Measurements from ENCODE around the gene BZW2.
"Not testable (repeated sequence)": the region's sequence is repeated elsewhere in the genome, so short reads cannot be mapped to it uniquely, and the experiment has no call there.

The BZW2 gene

DNA sequence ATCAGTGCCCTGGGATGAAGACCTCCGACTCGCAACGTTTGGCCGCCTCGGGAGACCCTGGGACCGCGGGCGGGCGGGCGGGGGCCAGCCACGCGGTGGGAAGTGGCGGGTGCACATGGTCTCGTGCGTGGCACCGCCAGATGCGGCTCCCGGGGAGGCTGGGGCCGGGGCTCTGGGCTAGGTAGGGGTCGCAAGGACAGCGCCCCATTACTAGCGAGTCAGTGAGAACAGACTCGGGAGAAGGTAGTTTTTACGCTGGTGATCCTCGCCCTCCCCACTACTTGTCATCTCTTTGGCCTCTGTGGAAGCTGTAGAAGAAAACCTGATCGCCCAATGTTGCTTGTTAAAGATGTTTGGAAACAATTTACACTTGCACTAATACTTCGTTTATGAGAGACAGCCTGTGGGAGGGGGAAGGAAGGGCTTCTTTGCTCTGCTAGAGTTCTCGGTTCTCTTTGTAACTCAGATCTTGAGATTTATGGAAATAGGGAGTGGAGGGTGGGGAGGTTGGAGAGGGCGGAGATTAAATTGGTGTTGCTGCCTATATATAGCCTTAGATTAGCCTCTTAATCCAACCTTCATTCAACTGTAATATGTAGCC lies 591 bp downstream of the BZW2 start:
- DNase-seq = peak in 1 of 2 experiments; percentile 55

DNA sequence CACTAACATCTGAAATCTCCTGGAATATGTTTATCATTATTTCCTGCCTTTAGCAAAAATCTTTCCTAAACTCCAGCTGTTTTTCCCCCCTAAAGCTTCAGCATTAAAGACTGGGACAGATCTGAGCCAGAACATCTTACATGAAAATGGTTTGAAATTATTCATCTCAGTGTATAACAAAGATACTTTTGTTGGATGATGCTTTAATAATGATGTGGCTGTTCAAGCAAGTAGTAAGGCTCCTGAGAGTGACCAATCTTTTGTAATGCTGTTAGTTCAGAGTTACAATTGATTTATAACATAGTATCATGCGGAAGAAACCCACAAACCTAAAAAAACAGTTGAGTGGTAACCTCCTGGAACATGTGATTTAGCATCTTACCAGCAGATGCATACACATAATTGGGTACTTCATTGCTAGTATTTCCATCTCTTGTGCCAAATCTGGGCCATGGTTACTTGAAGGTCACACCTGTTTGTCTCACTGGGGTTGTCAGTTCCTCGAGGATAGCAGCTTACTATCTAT lies 1.5 kb downstream of the BZW2 start:
- no peak for DNase-seq

DNA sequence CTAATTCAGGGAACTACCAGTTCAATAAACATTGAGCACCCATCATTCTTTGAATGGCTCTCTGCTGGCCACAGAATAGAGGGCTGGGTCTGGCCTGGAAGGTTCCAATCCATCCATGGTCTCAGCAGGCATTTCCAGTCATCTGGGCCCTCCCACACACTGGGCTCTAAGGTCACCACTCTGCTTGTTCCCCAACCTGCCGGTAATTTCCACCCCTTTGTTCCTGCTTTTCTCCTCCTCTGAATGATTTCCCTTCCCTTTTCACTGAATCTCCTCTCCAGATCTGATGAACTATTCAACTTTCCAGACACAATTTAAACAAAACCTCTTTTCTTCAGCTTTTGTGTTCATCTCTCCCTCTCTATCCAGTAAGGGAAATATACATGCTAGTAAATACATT lies 2.6 kb downstream of the BZW2 start:
- DNase-seq = no peak

DNA sequence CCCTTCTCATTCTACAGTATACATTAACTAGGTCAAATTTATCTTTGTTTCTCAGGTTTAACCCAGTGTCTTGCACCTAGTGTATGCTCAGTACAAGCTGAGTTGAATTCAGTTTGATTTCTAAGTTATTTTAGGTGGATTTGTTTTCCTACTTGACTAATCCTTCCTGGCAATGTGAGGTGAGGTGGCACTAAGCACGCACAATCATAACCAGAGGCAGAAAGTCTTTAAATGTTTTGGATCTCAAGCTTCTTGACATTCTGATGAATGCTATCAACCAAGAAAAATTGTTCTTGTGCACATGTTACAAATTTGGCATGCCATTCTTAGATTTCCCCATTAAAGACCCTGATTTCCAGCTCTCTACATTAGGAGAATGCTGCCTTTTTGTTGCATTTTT lies 3.2 kb downstream of the BZW2 start:
- DNase-seq = no peak

DNA sequence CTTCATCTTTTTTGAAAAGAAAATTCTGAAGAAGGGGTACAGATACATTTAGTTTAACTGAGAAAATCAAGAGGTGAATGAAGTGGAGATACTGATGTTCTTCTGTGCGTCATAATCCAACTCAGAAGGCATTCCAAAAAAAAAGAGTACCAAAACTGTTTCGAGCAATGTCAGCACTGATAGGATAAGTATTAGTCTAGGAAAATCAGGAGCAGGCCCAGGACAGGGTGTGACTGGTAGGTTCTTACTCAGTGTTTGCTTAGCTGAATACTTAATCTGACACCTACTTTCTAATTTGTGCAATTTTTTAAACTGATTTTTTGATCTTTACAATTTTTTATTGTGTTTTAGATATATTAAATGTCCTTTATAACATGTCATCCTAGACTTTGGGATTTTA lies 4.3 kb downstream of the BZW2 start:
- DNase-seq = no peak

DNA sequence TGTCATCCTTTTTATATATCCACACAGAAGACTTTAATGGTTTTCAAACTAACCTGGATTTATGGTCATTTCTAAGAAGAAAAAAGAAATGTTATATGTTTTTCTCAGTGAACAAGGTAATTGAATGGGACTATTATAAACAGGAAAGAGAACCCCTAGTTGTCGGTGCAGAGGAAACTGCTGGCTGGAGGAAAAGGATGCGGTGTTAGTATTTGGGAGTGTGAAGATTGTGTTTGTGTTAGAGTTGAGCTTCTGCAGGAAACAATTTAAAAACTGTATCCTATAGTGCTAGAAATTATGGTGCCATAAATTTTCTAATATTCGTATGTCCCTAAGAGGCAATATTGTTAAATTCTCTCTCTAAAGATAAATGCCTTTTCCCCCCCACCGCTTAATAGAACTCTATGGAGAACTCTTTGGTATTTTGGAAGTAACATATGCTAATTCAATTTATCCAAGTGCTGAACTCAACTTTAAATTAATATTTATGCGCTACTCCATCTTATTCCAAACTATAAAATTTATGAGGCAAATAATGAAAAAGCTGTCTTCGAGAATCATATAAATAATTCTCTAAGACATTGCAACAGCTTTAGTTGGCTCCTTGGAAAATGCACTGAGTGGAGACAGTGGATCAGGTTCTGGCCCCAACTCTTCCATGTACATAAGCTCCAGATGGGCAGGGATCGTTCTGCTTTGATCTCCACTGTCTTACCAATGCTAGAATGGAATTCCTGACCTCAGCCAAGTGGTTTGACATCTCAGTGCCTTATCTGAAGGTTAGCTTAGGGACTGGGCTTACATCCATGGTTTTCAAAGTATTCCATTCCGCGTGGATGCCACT lies 5.6 kb downstream of the BZW2 start:
- DNase-seq = no peak

DNA sequence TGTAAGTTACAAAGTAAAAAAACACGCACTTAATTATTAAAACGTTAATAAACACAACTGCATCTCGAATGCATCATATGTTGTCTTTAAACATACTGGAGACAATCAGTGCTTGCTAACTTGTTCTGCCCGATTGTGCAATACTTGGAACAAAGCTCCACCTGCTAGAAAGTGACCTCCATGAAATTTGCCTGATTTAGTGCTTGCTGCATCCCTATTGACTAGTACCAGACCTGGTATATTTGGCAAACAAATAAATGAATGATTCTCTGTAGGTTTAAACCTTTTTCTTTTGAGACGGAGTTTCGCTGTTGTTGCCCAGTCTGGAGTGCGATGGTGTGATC lies 6.2 kb downstream of the BZW2 start:
- DNase-seq = no peak

DNA sequence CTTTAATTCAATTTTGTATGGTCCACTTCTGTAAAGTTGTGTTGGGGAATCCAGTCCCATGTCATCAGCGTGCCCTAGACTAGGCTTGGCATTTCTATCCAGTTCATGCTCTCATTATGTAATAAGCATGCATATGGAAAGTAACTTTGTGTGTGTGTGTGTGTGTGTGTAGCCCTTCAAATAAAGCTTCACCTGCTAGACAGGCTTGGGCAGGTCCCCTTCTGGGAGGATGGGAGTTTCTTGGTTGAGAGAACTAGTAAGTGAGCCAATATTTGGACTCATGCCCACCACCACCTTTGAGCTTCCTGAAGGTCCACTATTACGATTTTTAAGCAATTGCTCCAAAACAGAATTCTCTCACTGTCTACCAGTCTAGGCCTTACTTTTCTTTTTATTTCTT lies 6.9 kb downstream of the BZW2 start:
- DNase-seq = no peak

DNA sequence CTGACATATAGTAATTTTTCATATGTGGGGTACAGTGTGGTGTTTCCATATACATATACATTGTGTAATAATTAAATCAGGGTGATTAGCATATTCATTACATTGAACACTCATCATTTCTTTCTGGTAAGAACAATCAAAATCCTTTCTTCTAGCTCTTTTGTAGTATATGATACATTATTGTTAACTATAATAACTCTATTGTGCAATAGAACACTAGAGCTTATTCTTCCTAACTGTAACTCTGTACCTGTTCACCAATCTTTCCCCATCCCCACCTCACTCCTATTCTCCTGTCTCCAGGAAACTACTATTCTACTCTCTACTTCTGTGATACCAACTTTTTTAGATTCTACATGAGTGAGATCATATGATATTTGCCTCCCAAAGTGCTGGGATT lies 9.4 kb downstream of the BZW2 start:
- no peak for DNase-seq

DNA sequence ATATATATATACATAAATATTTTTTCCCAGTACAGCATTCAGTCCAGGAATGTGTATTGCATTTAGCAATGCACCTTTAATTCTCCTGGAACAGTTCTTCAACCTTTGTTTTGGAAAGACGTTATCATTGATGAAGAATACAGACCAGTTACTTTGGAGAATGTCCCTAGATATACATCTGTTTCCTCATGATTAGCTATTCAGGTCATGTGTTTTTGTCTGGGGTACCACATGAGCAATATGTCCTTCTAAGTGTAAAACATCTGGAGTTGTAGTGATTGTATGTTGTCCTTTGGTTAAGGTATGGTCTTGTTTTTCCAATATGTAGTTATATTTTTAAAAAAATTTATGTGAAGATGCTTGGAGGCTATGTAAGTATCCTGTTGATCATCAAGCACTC lies 10.2 kb downstream of the BZW2 start:
- DNase-seq = no peak

DNA sequence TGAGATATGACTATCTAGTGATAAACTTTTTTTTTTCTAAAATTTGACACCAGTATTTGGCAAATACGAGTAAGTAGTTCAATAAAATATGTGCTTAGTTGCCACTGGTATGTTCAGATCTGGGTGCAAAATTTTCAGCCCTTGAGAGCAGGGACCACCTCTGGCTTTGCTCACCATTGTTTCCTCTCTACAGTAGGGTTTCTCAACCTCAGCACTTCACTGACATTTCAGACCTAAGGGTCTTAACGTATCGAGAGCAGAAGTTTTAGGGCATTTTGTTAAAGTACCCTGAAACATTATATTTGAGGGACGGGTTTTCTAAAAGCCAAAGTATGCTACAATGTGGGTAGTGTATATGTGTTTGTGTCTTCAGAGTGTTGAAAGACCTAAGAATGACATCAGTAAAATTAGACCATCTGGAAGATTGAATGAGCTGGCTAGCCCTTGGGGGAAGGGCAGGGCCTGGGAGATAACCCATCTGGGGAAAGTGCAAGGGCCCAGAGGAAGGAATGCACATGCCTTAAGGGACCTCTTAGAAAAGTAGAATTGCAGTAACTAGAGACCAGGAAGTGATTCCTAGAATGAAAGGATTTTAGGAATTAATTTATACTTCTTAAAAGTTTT lies 11.8 kb downstream of the BZW2 start:
- DNase-seq = peak in 1 of 2 experiments; percentile 63

DNA sequence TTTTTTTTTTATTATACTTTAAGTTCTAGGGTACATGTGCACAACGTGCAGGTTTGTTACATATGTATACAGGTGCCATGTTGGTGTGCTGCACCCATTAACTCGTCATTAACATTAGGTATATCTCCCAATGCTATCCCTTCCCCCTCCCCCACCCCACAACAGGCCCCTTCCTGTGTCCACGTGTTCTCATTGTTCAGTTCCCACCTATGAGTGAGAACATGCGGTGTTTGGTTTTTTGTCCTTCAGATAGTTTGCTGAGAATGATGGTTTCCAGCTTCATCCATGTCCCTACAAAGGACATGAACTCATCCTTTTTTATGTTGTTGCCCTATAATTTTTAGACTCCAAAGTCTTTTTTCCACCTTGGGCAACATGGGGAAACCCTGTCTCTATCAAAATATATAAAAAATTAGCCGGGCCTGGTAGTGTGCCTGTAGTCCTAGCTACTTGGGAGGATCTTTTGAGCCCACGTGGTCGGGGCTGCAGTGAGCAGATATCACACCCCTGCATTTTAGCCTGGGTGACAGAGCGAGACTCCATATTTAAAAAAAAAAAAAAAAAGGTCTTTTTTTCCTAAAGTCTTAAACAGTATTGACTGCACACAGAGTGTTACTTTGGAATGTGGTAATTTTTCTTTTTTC lies 14.0 kb downstream of the BZW2 start:
- DNase-seq = not testable (repeated sequence)

DNA sequence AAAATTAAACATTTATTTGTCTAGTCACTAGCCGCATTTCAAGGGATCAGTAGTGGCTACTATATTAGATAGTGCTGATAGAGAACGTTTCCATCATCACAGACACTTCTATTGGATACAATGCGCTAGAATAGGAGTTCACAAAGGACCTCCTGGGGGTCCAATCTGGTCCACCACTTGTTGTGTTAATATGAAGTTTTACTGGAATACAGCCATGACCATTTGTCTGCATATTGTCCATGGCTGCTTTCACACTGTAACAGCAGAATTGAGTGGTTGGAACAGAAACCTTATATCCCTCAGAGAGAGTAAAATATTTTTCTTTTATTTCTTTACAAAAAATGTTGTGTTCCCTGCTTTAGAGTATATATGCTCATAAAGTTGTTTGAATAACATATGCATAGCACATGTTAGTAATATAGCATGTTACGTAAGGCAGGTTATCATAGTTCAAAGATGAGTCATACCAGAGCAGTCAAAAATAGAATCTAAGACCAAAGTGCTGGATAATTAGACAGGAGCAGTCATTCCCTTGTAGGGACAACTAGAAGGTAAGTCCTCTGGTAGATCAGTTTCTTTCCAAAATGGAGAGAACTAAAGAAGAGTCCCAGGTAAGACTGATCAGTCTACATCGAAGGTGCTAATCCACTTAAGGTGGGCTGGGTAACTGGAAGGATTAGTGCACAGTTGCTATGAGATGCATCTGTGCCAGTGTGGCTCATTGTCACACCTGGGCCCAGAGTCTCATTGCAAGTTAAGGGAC lies 14.9 kb downstream of the BZW2 start:
- peak; percentile 22 to 87 for DNase-seq

DNA sequence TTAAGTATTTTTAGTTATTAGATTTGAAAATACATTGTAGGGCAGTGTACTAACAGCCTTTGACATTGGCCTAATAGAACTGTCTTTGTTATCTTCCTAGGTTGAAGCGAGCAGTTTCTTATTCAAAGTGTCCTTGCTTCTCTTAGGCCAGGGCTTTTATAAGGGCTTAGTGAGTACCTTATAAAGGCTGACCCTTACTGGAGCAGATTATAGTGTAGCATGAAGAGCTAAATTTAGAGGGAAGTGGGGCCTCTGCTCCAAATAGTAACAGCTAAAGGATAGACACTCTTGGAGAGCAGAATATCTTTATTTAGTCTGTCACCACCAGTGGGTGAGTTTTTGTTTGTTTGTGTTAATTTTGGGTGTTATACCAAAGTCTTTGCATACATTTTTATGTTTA lies 15.9 kb downstream of the BZW2 start:
- no peak for DNase-seq

DNA sequence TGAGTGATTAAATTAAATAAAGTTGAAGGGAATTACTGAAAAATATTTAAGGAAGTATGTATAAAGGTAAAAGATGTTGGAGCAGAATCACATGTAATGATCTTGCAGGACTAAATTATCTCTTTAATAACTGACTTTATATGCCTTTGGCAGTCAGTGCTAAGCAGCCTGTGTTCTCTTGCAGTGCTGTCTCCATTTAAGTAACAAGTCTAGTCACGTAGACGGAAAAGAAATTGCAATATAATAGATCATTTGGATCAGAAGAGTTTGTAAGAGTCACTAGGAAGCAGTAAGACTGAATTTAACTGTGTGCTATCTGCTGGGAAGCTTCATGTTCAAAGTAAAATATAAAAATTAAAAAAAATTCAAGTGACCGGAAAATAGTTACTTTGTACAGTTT lies 21.4 kb downstream of the BZW2 start:
- no peak for DNase-seq

DNA sequence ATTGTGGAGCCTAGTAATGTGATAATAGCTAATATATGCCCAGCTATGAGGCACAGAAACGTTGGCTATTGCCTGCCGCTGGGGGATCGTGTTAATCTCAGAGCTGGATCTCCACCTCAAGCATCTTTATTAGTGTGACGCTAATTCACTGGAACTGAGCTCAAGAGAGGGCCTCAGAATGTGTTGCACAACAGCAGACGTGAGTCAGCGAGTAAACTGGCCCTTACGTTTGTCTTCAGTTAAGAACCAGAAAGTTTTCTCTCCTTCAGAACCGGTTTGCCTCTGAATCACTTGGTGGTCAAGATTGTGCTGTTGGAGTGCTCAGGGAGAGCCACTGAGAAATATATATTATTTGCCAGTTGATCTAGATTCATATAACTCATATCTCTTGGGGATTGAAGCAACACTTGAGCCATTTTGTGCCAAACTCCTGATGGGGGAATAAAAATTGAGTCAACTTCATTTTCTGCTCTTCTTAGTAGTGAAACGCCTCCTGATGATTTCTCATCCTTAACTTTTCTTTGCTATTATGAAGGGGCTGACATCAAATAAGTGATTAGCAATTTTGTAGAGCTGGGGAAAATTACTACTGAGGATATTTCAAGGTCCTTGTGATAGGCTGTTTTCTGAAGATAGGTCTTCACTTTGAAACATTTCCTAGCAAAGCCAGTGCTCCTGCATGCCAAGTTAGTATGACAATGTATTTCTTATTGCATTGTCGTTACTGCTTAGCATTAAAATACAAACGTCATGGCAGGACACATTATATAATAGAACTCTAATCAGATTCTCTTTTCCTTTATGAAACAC lies 22.3 kb downstream of the BZW2 start:
- peak; percentile 84 to 94 for DNase-seq

DNA sequence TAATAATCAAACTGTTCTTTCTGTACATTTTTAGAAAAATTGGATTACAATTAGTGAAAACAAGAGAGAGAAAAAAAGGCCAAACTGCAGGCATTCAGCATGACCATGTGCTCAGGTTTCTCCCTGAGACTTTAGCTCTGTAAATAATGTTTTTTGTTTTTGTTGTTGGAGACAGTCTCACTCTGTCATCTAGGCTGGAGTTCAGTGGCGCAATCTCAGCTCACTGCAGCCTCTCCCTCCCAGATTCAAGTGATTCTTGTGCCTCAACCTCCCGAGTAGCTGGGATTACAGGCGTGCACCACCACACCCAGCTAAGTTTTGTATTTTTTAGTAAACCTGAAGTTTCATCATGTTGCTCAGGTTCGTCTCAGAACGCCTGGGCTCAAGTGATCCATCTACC lies 23.0 kb downstream of the BZW2 start:
- peak in 1 of 2 experiments; percentile 18 for DNase-seq

DNA sequence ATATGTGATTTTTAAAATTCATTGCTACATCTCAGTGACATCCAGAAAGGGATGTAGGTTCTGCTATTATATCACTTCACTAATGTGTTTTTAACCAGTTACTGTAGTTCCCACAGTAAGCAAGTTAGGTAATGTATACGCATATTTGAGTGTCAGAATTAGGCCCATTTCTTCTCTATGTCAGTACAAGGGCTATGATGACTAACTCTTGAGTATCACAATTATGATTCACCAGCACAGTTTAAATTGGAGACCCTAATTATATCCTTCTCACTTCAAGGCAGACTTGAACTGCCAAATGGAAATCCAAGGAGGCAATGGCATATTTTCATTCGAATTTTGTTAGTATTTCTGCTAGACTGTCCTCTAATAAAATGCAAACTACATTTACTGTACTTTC lies 23.6 kb downstream of the BZW2 start:
- peak in 1 of 2 experiments; percentile 47 for DNase-seq

DNA sequence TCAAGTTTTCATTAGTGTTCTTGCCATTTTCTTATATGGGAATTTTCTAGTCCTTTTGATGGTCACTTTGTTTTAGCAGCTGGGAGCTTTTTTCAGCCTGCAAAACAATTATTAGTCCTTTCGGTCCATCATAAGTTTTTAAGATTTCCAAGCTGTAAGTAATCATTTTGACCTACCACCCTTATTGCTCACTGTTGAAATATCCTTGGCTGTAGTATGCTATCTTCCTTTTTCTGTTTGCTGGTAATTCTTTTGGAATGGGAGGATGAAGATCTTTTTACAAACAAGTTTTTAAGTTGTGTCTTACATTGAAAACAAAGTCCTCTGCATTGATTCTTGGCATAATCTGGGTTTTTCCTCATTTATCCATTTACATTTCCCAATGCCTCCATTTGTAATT lies 24.0 kb downstream of the BZW2 start:
- no peak for DNase-seq

DNA sequence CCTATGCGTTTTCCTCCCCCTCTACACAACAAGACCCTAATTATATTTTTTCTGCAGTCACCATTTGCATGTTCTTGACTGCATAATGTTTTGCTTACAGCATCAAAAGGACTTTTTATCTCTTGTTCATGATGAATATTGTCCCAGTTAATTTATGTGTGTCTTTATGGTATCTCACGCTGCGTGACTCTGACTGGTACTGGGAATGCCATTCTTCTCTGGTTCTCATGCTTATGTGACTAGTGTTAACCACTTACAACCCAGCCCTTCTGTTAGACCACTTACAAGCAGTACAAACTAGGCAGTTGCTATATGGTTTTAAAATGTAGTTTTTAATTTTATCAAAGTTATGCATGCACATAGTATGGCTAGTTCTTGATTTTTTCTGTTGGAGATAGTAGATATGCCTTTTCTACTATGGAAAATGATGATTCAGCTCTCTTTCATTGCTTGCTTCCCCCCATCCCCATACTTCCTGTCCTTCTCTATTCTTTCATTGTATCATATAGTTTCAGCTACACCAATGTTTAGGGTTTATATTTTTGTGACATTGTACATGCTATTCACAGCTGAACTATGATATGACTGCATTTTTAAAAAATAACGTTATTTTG lies 24.9 kb downstream of the BZW2 start:
- no peak for DNase-seq

DNA sequence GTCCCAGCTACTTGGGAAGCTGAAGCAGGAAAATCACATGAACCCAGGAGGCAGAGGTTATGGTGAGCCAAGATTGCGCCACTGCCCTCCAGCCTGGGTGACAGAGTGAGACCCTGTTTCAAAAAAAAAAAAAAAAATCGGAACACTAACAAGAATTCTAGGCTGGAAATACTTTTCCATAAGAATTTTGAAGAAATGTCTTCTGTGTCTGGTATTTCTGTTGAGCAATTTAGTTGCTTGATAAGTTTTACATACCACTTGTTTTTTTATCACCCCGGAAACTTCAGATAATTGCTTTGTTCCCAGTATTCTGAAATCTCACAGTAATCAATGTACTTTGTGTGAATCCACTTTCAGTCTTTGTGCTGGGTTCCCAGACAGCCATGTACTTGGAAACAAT lies 25.8 kb downstream of the BZW2 start:
- DNase-seq = no peak
